MG63 (cell line): ENCODE data around the gene SAMD1. TPM values are rescaled to one million over a fixed set of nuclear protein-coding genes. Genes with fewer than 3 reads are reported as not detected.
"Not testable (repeated sequence)": the region's sequence is repeated elsewhere in the genome, so short reads cannot be mapped to it uniquely, and the experiment has no call there.

ENCODE experiments used
- DNase-seq: peaks from one replicate; pipeline ENCODE4 v3.0.0-alpha.2; 2020
- H3K27me3 ChIP-seq: fragments of 250-450 bp; sonication (Bioruptor Pico); 2 replicates; pipeline ENCODE4 v1.5.1; 2020; ENCODE audit warnings: mild to moderate bottlenecking, moderate library complexity
- H3K36me3 ChIP-seq: fragments of 250-450 bp; sonication (Bioruptor Pico); 2 replicates; pipeline ENCODE4 v1.5.1; 2020; ENCODE audit warnings: mild to moderate bottlenecking, moderate library complexity
- H3K4me3 ChIP-seq: fragments of 250-450 bp; sonication (Bioruptor Pico); 2 replicates; pipeline ENCODE4 v1.5.1; 2020; ENCODE audit warnings: mild to moderate bottlenecking, moderate library complexity
- H3K9me3 ChIP-seq: fragments of 250-450 bp; sonication (Bioruptor Pico); 2 replicates; pipeline ENCODE4 v1.5.1; 2020; ENCODE audit warnings: mild to moderate bottlenecking, moderate library complexity
- total RNA-seq: library from RNA; depleted of rRNA; stranded (reverse); fragments of >200 nt; shearing (Covaris generic); gene quantifications from 2 replicates; pipeline ENCODE4 v1.2.3, GENCODE V29; 2014; ENCODE audit warnings: low replicate concordance

Gene SAMD1
- total RNA-seq, 1 experiment from 2014 or later, result 99.7 TPM

- DNase-seq, result no peak
- H3K4me3 ChIP-seq, result no peak overlapping the region; the same call in 1 of the 2 replicates
- no peaks in the 10 kb centered on the region for H3K9me3 ChIP-seq
- no peaks in the 10 kb centered on the region for H3K36me3 ChIP-seq
- peaks cover 17% of the 10 kb centered on the region for H3K27me3 ChIP-seq
These were observed 32.1 kb downstream of the SAMD1 start for GRCh38 chr19:14058182-14059092.

DNA sequence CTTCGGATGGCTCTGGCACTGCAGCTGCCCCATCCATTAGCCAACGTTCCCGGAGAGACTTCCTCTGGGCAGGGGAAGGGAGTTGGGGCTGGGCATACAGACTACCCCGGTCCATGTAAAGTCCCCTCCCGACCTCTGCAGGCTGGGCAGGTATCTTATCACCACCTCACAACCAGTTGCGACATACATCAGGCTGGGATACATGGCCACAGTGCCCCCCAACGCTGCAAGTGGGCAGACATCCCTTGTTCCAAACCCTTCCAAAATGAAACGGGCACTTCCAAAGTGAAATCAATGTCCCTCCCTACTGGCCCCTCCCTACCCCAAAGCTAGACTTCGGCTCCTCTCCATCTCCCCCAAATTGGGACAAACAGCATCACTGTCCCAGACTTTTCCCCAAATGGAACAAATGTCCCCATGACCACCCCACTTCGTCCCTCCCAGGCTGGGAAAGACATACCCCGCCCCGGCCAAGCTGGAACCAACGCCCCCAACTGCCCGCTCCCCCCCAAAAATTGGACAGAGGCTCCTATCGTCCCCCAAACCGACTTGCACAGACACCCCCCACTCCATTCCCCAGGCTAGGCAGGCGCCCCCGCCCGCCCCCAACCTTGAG is 33.7 kb downstream of the SAMD1 start:
- no peak for DNase-seq
- H3K9me3 ChIP-seq, result no peaks in the 10 kb centered on the region
- H3K4me3 ChIP-seq, result no peak overlapping the region
- no peaks in the 10 kb centered on the region; the same call in 1 of the 2 replicates for H3K36me3 ChIP-seq
- peaks cover 17% of the 10 kb centered on the region for H3K27me3 ChIP-seq

DNA sequence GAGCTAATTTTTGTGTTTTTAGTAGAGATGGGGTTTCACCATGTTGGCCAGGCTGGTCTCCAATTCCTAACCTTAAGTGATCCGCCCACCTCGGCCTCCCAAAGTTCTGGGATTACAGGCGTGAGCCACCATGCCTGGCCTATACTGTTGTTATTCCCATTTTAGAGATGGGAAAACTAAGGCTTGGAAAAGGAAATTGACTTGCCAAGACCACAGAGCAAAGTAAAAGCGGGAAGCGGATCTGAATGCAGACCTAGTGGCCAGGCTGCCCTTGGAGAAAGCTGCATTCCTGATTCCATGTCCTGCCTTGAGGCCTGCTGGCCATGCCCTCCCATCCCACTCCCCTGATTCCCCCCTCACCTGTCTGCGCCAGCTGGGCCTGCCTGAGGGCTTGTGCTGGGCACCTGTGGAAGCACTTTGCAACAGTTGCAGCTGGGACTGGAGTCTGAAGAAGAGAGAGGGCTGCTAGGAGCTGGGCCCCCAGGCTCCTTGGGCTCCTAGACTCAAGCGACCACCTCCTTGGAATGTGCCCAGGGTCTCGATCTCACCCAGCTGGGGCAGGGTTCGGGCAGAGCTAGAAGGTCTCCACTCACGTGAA is 34.4 kb downstream of the SAMD1 start:
- no peaks in the 10 kb centered on the region; the same call in 1 of the 2 replicates for H3K36me3 ChIP-seq
- no peak for DNase-seq
- peaks cover 17% of the 10 kb centered on the region for H3K27me3 ChIP-seq
- H3K9me3 ChIP-seq, result no peaks in the 10 kb centered on the region
- H3K4me3 ChIP-seq, result no peak overlapping the region

GRCh38 chr19:14055396-14055795 is 35.2 kb downstream of the SAMD1 start:
- Histone ChIP-seq H3K36me3 (no peaks in the 10 kb centered on the region; the same call in 1 of the 2 replicates), H3K27me3 (peaks cover 17% of the 10 kb centered on the region), H3K4me3 (no peak overlapping the region), H3K9me3 (no peaks in the 10 kb centered on the region)
- DNase-seq, result no peak

GRCh38 chr19:14054721-14055120 is 35.8 kb downstream of the SAMD1 start:
- Histone ChIP-seq H3K9me3 (no peaks in the 10 kb centered on the region), H3K27me3 (peaks cover 16% of the 10 kb centered on the region), H3K4me3 (no peak overlapping the region), H3K36me3 (no peaks in the 10 kb centered on the region; the same call in 1 of the 2 replicates)
- DNase-seq, result no peak

- no peak overlapping the region for H3K4me3 ChIP-seq
- no peak for DNase-seq
- no peaks in the 10 kb centered on the region; the same call in 1 of the 2 replicates for H3K36me3 ChIP-seq
- H3K27me3 ChIP-seq, result peaks cover 10% of the 10 kb centered on the region
- no peaks in the 10 kb centered on the region for H3K9me3 ChIP-seq
These were observed 36.5 kb downstream of the SAMD1 start for GRCh38 chr19:14054099-14054498.

DNA sequence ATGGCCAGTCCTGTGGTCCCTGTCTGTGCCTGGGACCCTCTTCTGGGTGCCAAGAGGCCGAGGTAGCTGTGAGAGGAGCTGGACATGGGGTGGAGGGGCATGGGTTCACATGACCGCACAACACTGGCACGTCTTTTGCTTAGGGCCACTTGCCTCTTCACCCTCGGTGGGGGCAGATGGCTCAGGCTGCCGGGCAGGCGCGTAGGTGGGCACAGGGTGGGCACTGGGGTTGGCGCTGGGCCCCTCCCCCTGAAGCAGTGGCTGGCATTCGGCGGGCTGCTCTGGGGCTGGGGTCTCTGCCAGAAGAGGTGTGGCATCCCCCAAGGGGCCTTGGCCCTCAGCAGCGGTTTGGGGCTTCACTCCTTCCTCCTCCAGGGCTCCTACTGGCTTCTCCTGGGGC is 37.1 kb downstream of the SAMD1 start:
- peaks cover 4% of the 10 kb centered on the region for H3K9me3 ChIP-seq

DNA sequence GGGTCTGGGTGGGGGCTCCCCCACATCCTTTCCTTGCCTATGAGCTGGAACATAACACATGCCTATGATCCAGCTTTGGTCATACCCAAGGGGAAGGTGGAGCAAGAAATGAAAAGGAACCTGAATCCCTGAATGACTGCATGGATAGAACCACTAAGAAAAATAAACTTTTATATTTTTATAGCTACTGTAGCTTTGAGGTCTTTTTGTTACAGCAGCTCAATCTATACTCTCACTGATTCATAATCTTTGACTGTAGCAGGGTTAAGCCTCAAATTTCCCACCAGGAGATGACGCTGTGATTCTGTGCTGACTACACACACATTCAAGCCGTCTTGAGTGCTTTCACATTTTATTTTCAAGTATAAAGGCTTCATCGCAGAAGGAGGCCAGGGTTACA is 37.5 kb downstream of the SAMD1 start:
- no peak for DNase-seq
- H3K9me3 ChIP-seq, result peaks cover 7% of the 10 kb centered on the region
- peaks cover 4% of the 10 kb centered on the region for H3K36me3 ChIP-seq
- no peaks in the 10 kb centered on the region; the same call in 1 of the 2 replicates for H3K27me3 ChIP-seq
- H3K4me3 ChIP-seq, result no peak overlapping the region

More for the DNA sequence above, 37.1 kb downstream of the SAMD1 start:
- peaks cover 2% of the 10 kb centered on the region for H3K36me3 ChIP-seq
- H3K27me3 ChIP-seq, result peaks cover 4% of the 10 kb centered on the region; the same call in 1 of the 2 replicates
- no peak overlapping the region for H3K4me3 ChIP-seq
- DNase-seq, result no peak

- no peak for DNase-seq
- Histone ChIP-seq H3K4me3 (no peak overlapping the region), H3K9me3 (peaks cover 7% of the 10 kb centered on the region), H3K27me3 (no peaks in the 10 kb centered on the region), H3K36me3 (peaks cover 4% of the 10 kb centered on the region)
These were observed 38.1 kb downstream of the SAMD1 start for GRCh38 chr19:14052470-14052869.

- DNase-seq, result no peak
- H3K27me3 ChIP-seq, result no peaks in the 10 kb centered on the region
- no peak overlapping the region for H3K4me3 ChIP-seq
- H3K9me3 ChIP-seq, result peaks cover 7% of the 10 kb centered on the region
- peaks cover 4% of the 10 kb centered on the region for H3K36me3 ChIP-seq
These were observed 38.6 kb downstream of the SAMD1 start for GRCh38 chr19:14051980-14052379.

DNA sequence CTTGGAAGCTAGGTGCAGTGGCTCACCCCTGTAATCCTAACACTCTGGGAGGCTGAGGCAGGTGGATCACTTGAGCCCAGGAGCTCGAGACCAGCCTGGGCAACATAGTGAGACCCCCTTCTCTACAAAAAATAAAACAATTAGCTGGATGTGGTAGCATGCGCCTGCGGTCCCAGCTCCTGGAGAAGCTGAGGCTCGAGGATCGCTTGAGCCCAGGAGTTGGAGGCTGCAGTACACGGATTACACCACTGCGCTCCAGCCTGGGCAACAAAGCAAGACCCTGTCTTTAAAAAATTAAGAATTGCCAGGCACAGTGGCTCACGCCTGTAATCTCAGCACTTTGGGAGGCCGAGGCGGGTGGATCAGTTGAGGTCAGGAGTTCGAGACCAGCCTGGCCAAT is 39.6 kb downstream of the SAMD1 start:
- H3K4me3 ChIP-seq, H3K9me3 ChIP-seq, H3K36me3 ChIP-seq, DNase-seq, H3K27me3 ChIP-seq: not testable (repeated sequence)

- H3K36me3 ChIP-seq, result peaks cover 4% of the 10 kb centered on the region
- no peak for DNase-seq
- no peak overlapping the region for H3K4me3 ChIP-seq
- H3K27me3 ChIP-seq, result no peaks in the 10 kb centered on the region
- peaks cover 7% of the 10 kb centered on the region for H3K9me3 ChIP-seq
These were observed 40.0 kb downstream of the SAMD1 start for GRCh38 chr19:14050512-14050911.

GRCh38 chr19:14048443-14049153 is 42.0 kb downstream of the SAMD1 start:
- Histone ChIP-seq H3K27me3 (no peaks in the 10 kb centered on the region), H3K4me3 (no peak overlapping the region), H3K9me3 (peaks cover 7% of the 10 kb centered on the region), H3K36me3 (peaks cover 4% of the 10 kb centered on the region)
- DNase-seq, result no peak

- not testable (repeated sequence) for DNase-seq, H3K4me3 ChIP-seq, H3K27me3 ChIP-seq, H3K9me3 ChIP-seq, H3K36me3 ChIP-seq
These were observed 42.7 kb downstream of the SAMD1 start for GRCh38 chr19:14047866-14048265.

DNA sequence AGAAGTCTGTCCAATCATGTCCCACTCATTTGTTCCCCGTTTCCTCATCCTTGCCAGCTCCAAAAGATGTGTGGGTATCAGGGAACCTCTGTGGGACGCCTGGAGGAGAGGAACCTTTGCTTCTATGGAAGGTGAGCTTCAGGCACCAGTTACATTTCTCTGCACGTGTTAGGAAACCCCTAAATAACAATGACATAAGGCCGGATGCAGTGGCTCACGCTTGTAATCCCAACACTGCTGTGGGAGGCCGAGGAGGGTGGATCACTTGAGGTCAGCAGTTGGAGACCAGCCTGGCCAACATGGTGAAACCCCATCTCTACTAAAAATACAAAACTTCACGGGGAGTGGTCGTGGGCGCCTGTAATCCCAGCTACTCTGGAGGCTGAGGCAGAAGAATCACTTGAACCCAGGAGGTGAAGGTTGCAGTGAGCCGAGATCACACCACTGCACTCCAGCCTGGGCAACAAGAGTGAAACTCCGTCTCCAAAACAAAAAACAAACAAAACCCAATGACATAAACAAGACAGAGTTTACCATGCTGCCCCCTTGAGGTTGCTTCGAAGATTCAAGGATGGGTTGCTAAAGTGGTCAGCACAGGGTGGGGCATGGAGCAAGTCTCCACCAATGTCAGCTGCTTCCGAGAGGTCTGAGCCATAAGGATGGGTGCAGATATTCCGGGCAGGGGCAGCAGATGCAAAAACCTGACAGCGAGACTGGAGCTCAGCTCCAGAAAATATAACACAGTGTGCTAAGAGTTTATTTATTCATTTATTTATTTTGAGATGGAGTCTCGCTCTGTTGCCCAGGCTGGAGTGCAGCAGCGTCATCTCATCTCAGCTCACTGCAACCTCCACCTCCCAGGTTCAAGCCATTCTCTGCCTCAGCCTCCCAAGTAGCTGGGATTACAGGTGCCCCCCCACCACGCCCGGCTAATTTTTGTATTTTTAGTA is 47.6 kb downstream of the SAMD1 start:
- not testable (repeated sequence) for H3K4me3 ChIP-seq, H3K9me3 ChIP-seq, H3K27me3 ChIP-seq, H3K36me3 ChIP-seq
- peak; percentile 78 for DNase-seq

DNA sequence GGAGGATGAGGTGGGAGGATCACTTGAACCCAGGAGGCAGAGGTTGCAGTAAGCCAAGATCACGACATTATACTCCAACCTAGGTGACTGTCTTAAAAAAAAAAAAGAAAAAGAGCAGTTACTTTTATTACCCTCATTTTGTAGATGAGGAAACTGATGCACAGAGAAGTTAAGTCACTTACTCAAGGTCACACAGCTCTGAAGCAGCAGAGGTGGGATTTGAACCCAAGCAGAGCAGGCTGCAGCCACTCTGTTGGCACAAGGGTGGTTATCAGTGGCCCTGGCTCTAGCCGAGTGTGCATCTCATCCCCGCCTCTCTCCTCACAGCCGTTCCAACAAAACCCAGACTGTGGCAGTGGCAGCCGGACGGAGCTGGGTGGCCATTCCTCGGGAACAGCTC is 51.4 kb downstream of the SAMD1 start:
- H3K9me3 ChIP-seq, result no peaks in the 10 kb centered on the region

More for the DNA sequence above, 51.4 kb downstream of the SAMD1 start:
- DNase-seq, result no peak
- no peaks in the 10 kb centered on the region for H3K36me3 ChIP-seq
- H3K27me3 ChIP-seq, result no peaks in the 10 kb centered on the region
- no peak overlapping the region for H3K4me3 ChIP-seq
